Body of pancreas (tissue), 4 donors: ENCODE measurements around the gene COQ7. TPM values are rescaled to one million over a fixed set of nuclear protein-coding genes. Genes with fewer than 3 reads are reported as not detected.

Experiments used
- ATAC-seq: fragments of 150-250 bp; one replicate; pipeline ENCODE4 v1.9.1; 2016
- DNase-seq, 4 donors: peaks; one replicate each; pipeline ENCODE4 v3.0.0-alpha.2; 2019
- H3K27ac ChIP-seq, 4 donors: fragments of 200-600 bp; sonication (generic); 1 replicate in 3 of 4; 2 replicates in 1 of 4; pipeline versions ENCODE4 v1.5.1 to v1.6.1; 2016 to 2019; ENCODE audit warnings: mild to moderate bottlenecking in 1 of 4, mixed read lengths in 1 of 4, moderate library complexity in 1 of 4
- H3K27me3 ChIP-seq, 2 donors: fragments of 200-600 bp; sonication (generic); one replicate each; pipeline ENCODE4 v1.6.0; 2016; ENCODE audit warnings: mild to moderate bottlenecking in 1 of 2
- H3K36me3 ChIP-seq, 2 donors: fragments of 200-600 bp; sonication (generic); replicated peaks in 1 of 2; 2 replicates each; pipeline ENCODE4 v1.5.1; 2016; ENCODE audit warnings: low read depth in 2 of 2; ENCODE audit not compliant: insufficient read depth in 1 of 2
- H3K4me1 ChIP-seq: fragments of 200-600 bp; sonication (generic); one replicate; pipeline ENCODE4 v1.6.0; 2016
- H3K4me3 ChIP-seq, 2 donors: fragments of 200-600 bp; sonication (generic); 1 replicate in 1 of 2; 2 replicates in 1 of 2; pipeline ENCODE4 v1.5.1; 2016 to 2019
- H3K9me3 ChIP-seq, 3 donors: fragments of 200-600 bp; sonication (generic); 1 replicate in 2 of 3; 2 replicates in 1 of 3; pipeline ENCODE4 v1.5.1; 2016
- POLR2A ChIP-seq, 3 donors: fragments of 450-650 bp; IDR thresholded peaks; one replicate each; pipeline ENCODE4 v1.6.1; 2016; ENCODE audit warnings: antibody characterized with exemption in 3 of 3, mild to moderate bottlenecking in 2 of 3
- WGBS, 2 donors: methylation state at CpG; one replicate each; pipeline ENCODE4 v1.1.5; 2017; 5-methylcytosine and 5-hydroxymethylcytosine counted together
- intact Hi-C: fragments of 100-400 bp; cut with DNase I; formaldehyde crosslinking; loops from one replicate; pipeline ENCODE4 v1.15.1; 2023
- total RNA-seq, 2 donors: library from RNA; depleted of rRNA; stranded (reverse); fragments of >200 nt; gene quantifications; one replicate each; pipeline ENCODE4 v1.1.0, GENCODE V29; 2016
- TF ChIP-seq, protein P1 (sequence below), 7 experiments: fragments of 450-650 bp in 4 of 7; fragments of 200-600 bp in 3 of 7; sonication (generic) in 3 of 7; IDR thresholded peaks; one replicate each; pipeline ENCODE4 v1.5.1; 2016 to 2019; ENCODE audit warnings: antibody characterized with exemption in 7 of 7

Gene COQ7
- total RNA-seq, 2 donors from 2014 or later, result 8.6 to 9.1 TPM

DNA sequence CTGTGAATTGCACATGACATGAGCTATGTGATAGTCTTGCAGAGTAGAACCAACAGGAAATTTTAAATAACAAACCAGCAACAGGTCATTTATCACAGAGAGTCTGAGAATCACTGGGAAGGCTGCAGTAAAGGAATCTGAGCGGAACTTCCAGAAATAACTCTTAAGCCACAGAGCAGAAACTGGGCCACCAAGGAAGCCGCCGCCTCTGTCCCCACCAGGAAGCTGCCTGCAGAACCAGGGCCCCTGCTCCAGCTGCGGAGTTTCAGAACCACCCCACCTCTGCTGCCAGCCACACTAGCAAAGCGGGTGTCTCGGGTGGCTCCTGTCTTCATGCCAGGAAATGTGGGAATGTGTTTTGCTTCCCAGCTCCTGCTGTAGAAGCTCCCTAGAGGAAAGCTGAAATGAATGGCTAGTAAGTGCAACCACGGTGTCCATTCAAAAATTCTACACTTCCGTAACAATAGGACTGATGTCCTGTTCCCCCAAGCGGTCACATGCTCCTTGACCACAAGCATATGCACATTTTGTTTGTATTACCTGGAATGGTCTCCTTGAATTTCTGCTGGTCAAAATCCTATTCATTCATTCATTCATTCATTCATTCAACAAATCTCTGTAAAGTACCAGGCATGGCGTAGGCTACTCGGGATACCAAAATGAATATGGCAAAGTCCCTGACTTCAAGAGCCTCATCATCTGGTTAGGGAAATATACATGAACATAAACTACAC lies 38.6 kb downstream of the COQ7 start:
- no peak for TF ChIP-seq POLR2A (IDR thresholded peaks at IDR 0.05)
- TF ChIP-seq, protein P1, sequence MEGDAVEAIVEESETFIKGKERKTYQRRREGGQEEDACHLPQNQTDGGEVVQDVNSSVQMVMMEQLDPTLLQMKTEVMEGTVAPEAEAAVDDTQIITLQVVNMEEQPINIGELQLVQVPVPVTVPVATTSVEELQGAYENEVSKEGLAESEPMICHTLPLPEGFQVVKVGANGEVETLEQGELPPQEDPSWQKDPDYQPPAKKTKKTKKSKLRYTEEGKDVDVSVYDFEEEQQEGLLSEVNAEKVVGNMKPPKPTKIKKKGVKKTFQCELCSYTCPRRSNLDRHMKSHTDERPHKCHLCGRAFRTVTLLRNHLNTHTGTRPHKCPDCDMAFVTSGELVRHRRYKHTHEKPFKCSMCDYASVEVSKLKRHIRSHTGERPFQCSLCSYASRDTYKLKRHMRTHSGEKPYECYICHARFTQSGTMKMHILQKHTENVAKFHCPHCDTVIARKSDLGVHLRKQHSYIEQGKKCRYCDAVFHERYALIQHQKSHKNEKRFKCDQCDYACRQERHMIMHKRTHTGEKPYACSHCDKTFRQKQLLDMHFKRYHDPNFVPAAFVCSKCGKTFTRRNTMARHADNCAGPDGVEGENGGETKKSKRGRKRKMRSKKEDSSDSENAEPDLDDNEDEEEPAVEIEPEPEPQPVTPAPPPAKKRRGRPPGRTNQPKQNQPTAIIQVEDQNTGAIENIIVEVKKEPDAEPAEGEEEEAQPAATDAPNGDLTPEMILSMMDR (IDR thresholded peaks at IDR 0.05), result no peak
- intact Hi-C loops, result no loop called here

DNA sequence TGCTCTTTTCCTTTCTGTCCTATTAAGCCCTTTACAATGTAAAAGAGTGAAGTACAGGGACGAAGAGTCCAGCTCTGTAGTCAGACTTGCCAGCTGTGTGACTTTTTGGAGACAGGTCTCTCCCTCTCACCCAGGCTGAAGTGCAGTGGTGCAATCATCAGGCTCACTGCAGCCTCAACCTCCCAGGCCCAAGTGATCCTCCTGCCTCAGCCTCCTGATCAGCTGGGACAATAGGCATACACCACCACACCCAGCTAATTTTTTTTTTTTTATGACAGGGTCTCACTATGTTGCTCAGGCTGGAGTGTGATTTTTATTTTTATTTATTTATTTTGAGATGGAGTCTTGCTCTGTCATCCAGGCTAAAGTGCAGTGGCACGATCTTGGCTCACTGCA lies 39.2 kb downstream of the COQ7 start:
- H3K4me3 ChIP-seq, result no peak overlapping the region
- 86 to 93% methylated on average over 2 of the region's 2 CpGs for WGBS, 2 donors
- H3K36me3 ChIP-seq, result no peaks in the 10 kb centered on the region
- ATAC-seq (no peak), DNase-seq (no peak)
- H3K27me3 ChIP-seq, result no peaks in the 10 kb centered on the region
- TF ChIP-seq, protein P1 (IDR thresholded peaks at IDR 0.05), result no peak
- TF ChIP-seq POLR2A (IDR thresholded peaks at IDR 0.05), result no peak
- intact Hi-C loops, result no loop called here
- H3K27ac ChIP-seq, result no peak overlapping the region
- peaks cover 13% of the 10 kb centered on the region for H3K4me1 ChIP-seq
- H3K9me3 ChIP-seq, result no peaks in the 10 kb centered on the region

More for the DNA sequence above, 38.6 kb downstream of the COQ7 start:
- Histone ChIP-seq H3K27me3 (no peaks in the 10 kb centered on the region), H3K4me1 (peaks cover 7% of the 10 kb centered on the region), H3K4me3 (no peak overlapping the region), H3K36me3 (no peaks in the 10 kb centered on the region), H3K27ac (no peak overlapping the region), H3K9me3 (no peaks in the 10 kb centered on the region)
- ATAC-seq (no peak), DNase-seq (no peak)
- 65 to 68% methylated on average over 11 of the region's 11 CpGs for WGBS, 2 donors

DNA sequence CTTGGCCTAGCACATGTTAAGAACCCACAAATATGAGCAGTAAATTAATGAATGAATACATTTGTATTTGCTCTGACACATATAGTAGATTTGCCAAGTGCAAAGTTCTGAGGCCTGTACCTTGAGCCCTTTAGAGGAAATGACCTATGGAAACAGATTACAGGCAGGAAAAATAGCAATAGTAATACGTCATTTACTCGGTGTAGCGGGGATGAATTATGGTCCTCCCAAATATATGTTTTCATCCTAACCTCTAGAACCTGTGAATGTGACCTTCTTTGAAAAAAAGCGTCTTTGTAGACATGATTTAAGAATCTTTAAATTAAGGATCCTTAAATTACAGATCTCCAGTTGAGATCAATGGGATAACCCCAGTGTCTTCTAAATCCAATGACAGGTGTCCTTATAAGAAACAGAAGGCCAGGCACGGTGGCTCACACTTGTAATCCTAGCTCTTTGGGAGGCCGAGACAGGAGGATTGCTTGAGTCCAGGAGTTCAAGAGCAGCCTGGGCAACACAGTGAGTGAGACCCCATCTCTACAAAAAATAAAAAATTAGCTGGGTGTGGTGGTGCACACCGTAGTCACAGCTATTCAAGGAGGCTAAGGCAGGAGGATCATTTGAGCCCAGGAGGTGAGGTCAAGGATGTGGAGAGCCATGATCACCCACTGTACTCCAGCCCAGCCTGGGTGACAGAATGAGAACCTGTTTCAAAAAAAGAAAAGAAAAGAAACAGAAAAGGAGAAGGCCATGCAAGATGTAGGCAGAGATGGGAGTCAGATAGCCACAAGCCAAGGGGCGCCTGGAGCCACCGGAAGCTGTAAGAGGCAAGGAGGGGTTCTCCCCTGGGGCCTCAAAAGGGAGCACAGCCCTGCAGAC lies 41.2 kb downstream of the COQ7 start:
- H3K4me1 ChIP-seq, result peaks cover 23% of the 10 kb centered on the region

DNA sequence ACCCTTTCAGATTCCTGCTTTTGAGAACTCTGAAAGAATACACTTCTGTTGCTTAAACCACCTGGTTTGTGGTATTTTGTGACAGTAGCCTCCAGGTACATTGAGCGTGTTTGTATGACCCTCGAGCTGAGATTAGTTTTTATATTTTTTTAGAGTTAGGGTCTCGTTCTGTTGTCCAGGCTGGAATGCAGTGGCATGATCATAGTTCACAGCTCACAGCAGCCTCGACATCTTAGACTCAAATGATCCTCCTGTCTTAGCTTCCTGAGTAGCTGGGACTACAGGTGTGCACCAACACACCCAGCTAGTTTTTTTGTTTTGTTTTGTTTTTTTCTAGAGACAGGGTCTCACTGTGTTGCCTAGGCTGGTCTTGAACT lies 41.9 kb downstream of the COQ7 start:
- Histone ChIP-seq H3K9me3 (no peaks in the 10 kb centered on the region), H3K27me3 (no peaks in the 10 kb centered on the region), H3K27ac (no peak overlapping the region), H3K36me3 (no peaks in the 10 kb centered on the region), H3K4me1 (peaks cover 23% of the 10 kb centered on the region), H3K4me3 (no peak overlapping the region)
- intact Hi-C loops, result no loop called here
- DNase-seq (no peak), ATAC-seq (no peak)
- TF ChIP-seq, protein P1 (IDR thresholded peaks at IDR 0.05), result no peak
- no peak for TF ChIP-seq POLR2A (IDR thresholded peaks at IDR 0.05)
- WGBS, 2 donors, result 86 to 93% methylated on average over 4 of the region's 4 CpGs

More for the DNA sequence above, 41.2 kb downstream of the COQ7 start:
- no peak for DNase-seq
- H3K27ac ChIP-seq, result no peak overlapping the region
- ATAC-seq, result no peak
- intact Hi-C loops, result no loop called here
- WGBS, 2 donors, result 88 to 93% methylated on average over 9 of the region's 9 CpGs
- no peaks in the 10 kb centered on the region for H3K9me3 ChIP-seq
- H3K36me3 ChIP-seq, result no peaks in the 10 kb centered on the region
- no peaks in the 10 kb centered on the region for H3K27me3 ChIP-seq
- TF ChIP-seq POLR2A (IDR thresholded peaks at IDR 0.05), result no peak
- TF ChIP-seq, protein P1 (IDR thresholded peaks at IDR 0.05), result no peak
- H3K4me3 ChIP-seq, result no peak overlapping the region
